Stimulated activated CD4-positive, alpha-beta T cell treated with anti-CD3 and anti-CD28 coated beads, TNF-alpha, amount 100 ng/mL, for 48 hours (primary cell): ENCODE measurements around the gene DPT.

Experiments
- DNase-seq, 3 donors: peaks; one replicate each; pipeline ENCODE4 v3.0.0-alpha.2; 2020; ENCODE audit warnings: low read depth in 3 of 3

The DPT gene

GRCh38 chr1:168664069-168664834, 64.8 kb downstream of the DPT start:
- no peak for DNase-seq

GRCh38 chr1:168656485-168656884, 72.5 kb downstream of the DPT start:
- DNase-seq: no peak

- no peak for DNase-seq
These were observed 74.6 kb downstream of the DPT start for GRCh38 chr1:168654198-168654915.

GRCh38 chr1:168653567-168653966, 75.4 kb downstream of the DPT start:
- DNase-seq: no peak

GRCh38 chr1:168645721-168646120, 83.3 kb downstream of the DPT start:
- no peak for DNase-seq
